PC-3 (cell line): ENCODE data around the gene NR5A2. TPM values are rescaled to one million over a fixed set of nuclear protein-coding genes. Genes with fewer than 3 reads are reported as not detected.
A peak's percentile ranks its signal among the peaks of the same experiment; 100 is the strongest.

Experiments
- ATAC-seq: fragments of 200-7000 bp; cut with Tn5 transposase; 2 replicates; pipeline ENCODE4 v1.9.1; 2020; ENCODE audit warnings: mild to moderate bottlenecking, moderate library complexity
- BruUV-seq: library from RNA; stranded (reverse); fragments of 400-500 nt; replicated peaks from 2 replicates; lab custom pipeline; 2021; lab: Mats Ljungman, UMichigan
- CTCF ChIA-PET: fragments of 300-600 bp; sonication (Branson Sonifier 250); formaldehyde crosslinking; loops from one replicate; lab custom pipeline; 2022; ENCODE audit warnings: antibody characterized with exemption; lab: Charles Lee
- POLR2A ChIA-PET: fragments of 300-600 bp; sonication (Branson Sonifier 250); formaldehyde crosslinking; loops from one replicate; lab custom pipeline; 2022; ENCODE audit warnings: antibody characterized with exemption; ENCODE audit not compliant: unreplicated experiment; lab: Charles Lee
- DNase-seq: peaks from one replicate; pipeline ENCODE4 v3.0.0-alpha.2; 2015
- H2AFZ ChIP-seq: fragments of 300-600 bp; sonication (generic); 2 replicates; pipeline ENCODE4 v1.6.0; 2016; ENCODE audit warnings: antibody characterized with exemption, low read length
- H3F3A ChIP-seq: fragments of 300-600 bp; sonication (generic); one replicate; pipeline ENCODE4 v1.6.0; 2017; ENCODE audit warnings: antibody characterized with exemption, low read length, control low read depth, mild to moderate bottlenecking; ENCODE audit not compliant: unreplicated experiment
- H3K27ac ChIP-seq: fragments of 300-600 bp; sonication (generic); 2 replicates; pipeline ENCODE4 v1.5.1; 2016; ENCODE audit warnings: mild to moderate bottlenecking, low read length
- H3K27me3 ChIP-seq: fragments of 300-600 bp; sonication (generic); 2 replicates; pipeline ENCODE4 v1.6.1; 2016; ENCODE audit warnings: low read length, mixed read lengths
- H3K36me3 ChIP-seq: fragments of 300-600 bp; sonication (generic); 2 replicates; pipeline ENCODE4 v1.6.1; 2016; ENCODE audit warnings: low read depth, mixed run types, low read length, mixed read lengths
- H3K4me1 ChIP-seq: fragments of 300-600 bp; sonication (generic); 2 replicates; pipeline ENCODE4 v1.5.1; 2016; ENCODE audit warnings: low read length; ENCODE audit not compliant: insufficient read depth
- H3K4me2 ChIP-seq: fragments of 300-600 bp; sonication (generic); 2 replicates; pipeline ENCODE4 v1.6.0; 2016; ENCODE audit warnings: low read length
- H3K4me3 ChIP-seq: fragments of 300-600 bp; sonication (generic); 2 replicates; pipeline ENCODE4 v1.5.1; 2016; ENCODE audit warnings: mild to moderate bottlenecking, low read length, mixed read lengths
- H3K79me2 ChIP-seq: fragments of 300-600 bp; sonication (generic); 2 replicates; pipeline ENCODE4 v1.6.1; 2017; ENCODE audit warnings: low read length, mixed read lengths
- H3K9ac ChIP-seq: fragments of 300-600 bp; sonication (generic); 2 replicates; pipeline ENCODE4 v1.6.0; 2016; ENCODE audit warnings: mild to moderate bottlenecking, low read length
- H3K9me2 ChIP-seq: fragments of 300-600 bp; sonication (generic); replicated peaks from 2 replicates; pipeline ENCODE4 v1.6.1; 2016; ENCODE audit warnings: mixed run types, low read length, mixed read lengths
- H3K9me3 ChIP-seq: fragments of 300-600 bp; sonication (generic); 2 replicates; pipeline ENCODE4 v1.6.1; 2016; ENCODE audit warnings: low read length, mixed read lengths
- H4K20me1 ChIP-seq: fragments of 300-600 bp; sonication (generic); 2 replicates; pipeline ENCODE4 v1.6.1; 2016; ENCODE audit warnings: low read length, mixed read lengths
- CTCF ChIP-seq: fragments of 300-600 bp; sonication (generic); conservative IDR thresholded peaks from 2 replicates; pipeline ENCODE4 v1.5.1; 2017; ENCODE audit warnings: antibody characterized with exemption, low read depth, mild to moderate bottlenecking, low read length
- EZH2 ChIP-seq: fragments of 300-600 bp; sonication (generic); IDR thresholded peaks from one replicate; pipeline ENCODE4 v1.6.1; 2017; ENCODE audit warnings: antibody characterized with exemption, mild to moderate bottlenecking, low read length; ENCODE audit not compliant: unreplicated experiment
- EZH2phosphoT487 ChIP-seq: fragments of 300-600 bp; sonication (generic); IDR thresholded peaks from 2 replicates; pipeline ENCODE4 v1.6.1; 2018; ENCODE audit warnings: mild to moderate bottlenecking, antibody characterized with exemption, low read length, borderline replicate concordance
- intact Hi-C: fragments of 100-400 bp; cut with micrococcal nuclease; formaldehyde crosslinking; loops from 2 replicates; pipeline ENCODE4 v1.9.0; 2023
- total RNA-seq: library from RNA; depleted of rRNA; stranded (reverse); fragments of >200 nt; gene quantifications from 2 replicates; pipeline ENCODE4 v1.2.3, GENCODE V29; 2014

Gene NR5A2
- total RNA-seq, 1 experiment from 2014 or later = 0.36 TPM

GRCh38 chr1:200103966-200104583 is 76.6 kb downstream of the NR5A2 start:
- ChIA-PET CTCF (no interaction called here), POLR2A (no interaction called here)
- TF ChIP-seq CTCF (no peak), EZH2phosphoT487 (no peak), EZH2 (no peak)
- peaks cover 22% of the 10 kb centered on the region for H3K4me1 ChIP-seq
- no peaks in the 10 kb centered on the region for H3K9me2 ChIP-seq
- intact Hi-C loops = no loop called here
- BruUV-seq = no TSS peak
- ATAC-seq (no peak), DNase-seq (no peak)
- no peaks in the 10 kb centered on the region for H3K36me3 ChIP-seq
- no peaks in the 10 kb centered on the region for H3F3A ChIP-seq
- H3K9me3 ChIP-seq = no peaks in the 10 kb centered on the region
- H4K20me1 ChIP-seq = no peaks in the 10 kb centered on the region
- no peak overlapping the region for H3K9ac ChIP-seq
- no peaks in the 10 kb centered on the region for H3K79me2 ChIP-seq
- H3K4me2 ChIP-seq = no peak overlapping the region
- no peaks in the 10 kb centered on the region for H3K27me3 ChIP-seq
- no peak overlapping the region for H3K27ac ChIP-seq
- no peak overlapping the region for H3K4me3 ChIP-seq
- H2AFZ ChIP-seq = no peak overlapping the region

GRCh38 chr1:200107004-200107470 is 79.5 kb downstream of the NR5A2 start:
- Histone ChIP-seq H3K27ac (no peak overlapping the region), H2AFZ (peak overlapping the region; percentile 36), H4K20me1 (no peaks in the 10 kb centered on the region), H3K4me1 (peaks cover 12% of the 10 kb centered on the region), H3K36me3 (no peaks in the 10 kb centered on the region), H3K9ac (no peak overlapping the region), H3K27me3 (no peaks in the 10 kb centered on the region), H3K4me3 (peak overlapping the region; percentile 40), H3K9me2 (no peaks in the 10 kb centered on the region), H3K4me2 (peak overlapping the region; percentile 64), H3K79me2 (no peaks in the 10 kb centered on the region), H3K9me3 (no peaks in the 10 kb centered on the region), H3F3A (no peaks in the 10 kb centered on the region)
- ChIA-PET POLR2A (interaction anchor here (0.6 to 0.7 kb wide), 2 partner anchors 14 to 1624 kb away, joined by 6 to 8 read pairs; no protein-coding TSS in a partner anchor), CTCF (interaction anchor here (0.6 kb wide), 3 partner anchors 147 to 210 kb away, joined by 3 to 8 read pairs (median 4); no protein-coding TSS in a partner anchor)
- TF ChIP-seq CTCF (no peak), EZH2phosphoT487 (no peak), EZH2 (no peak)
- peak; percentile 58 for DNase-seq
- BruUV-seq = no TSS peak
- intact Hi-C loops = no loop called here
- peak; percentile 93 for ATAC-seq

DNA sequence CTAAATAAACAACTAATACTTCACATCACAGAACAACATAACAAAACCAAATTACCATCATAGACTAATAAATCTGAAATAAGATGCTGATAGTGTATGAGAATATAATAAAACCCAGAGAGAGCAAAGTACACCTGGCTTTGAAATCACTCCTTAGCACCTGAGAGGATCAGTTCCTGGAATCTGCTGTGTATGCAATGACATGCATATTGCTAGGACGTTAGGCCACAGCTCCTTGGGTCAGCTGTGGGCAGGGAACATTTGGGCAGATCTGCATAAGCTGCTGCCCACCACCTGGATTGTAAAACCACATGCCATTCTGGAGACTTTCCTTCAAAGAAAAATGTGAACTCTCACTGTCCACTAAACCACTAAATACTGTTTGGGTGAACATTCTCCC is 81.1 kb downstream of the NR5A2 start:
- Histone ChIP-seq H2AFZ (no peak overlapping the region), H3K36me3 (no peaks in the 10 kb centered on the region), H3K9ac (no peak overlapping the region), H3F3A (no peaks in the 10 kb centered on the region), H3K27me3 (no peaks in the 10 kb centered on the region), H3K9me3 (no peaks in the 10 kb centered on the region), H3K4me3 (no peak overlapping the region), H3K9me2 (no peaks in the 10 kb centered on the region), H3K4me1 (peaks cover 12% of the 10 kb centered on the region), H3K79me2 (no peaks in the 10 kb centered on the region), H3K4me2 (no peak overlapping the region), H3K27ac (no peak overlapping the region), H4K20me1 (no peaks in the 10 kb centered on the region)
- TF ChIP-seq EZH2phosphoT487 (no peak), CTCF (no peak), EZH2 (no peak)
- no TSS peak for BruUV-seq
- intact Hi-C loops = no loop called here
- CTCF ChIA-PET = no interaction called here
- ATAC-seq (no peak), DNase-seq (no peak)
- POLR2A ChIA-PET = no interaction called here
